Thyroid gland (tissue), 4 donors: ENCODE results near the gene MED20. TPM values are rescaled to one million over a fixed set of nuclear protein-coding genes. Genes with fewer than 3 reads are reported as not detected.

ENCODE experiments used
- DNase-seq, 2 donors: peaks; one replicate each; pipeline ENCODE4 v3.0.0-alpha.2; 2019
- H3K27ac ChIP-seq, 3 donors: fragments of 200-600 bp; sonication (generic); 1 replicate in 2 of 3; 2 replicates in 1 of 3; pipeline ENCODE4 v1.5.1; 2016 to 2019; ENCODE audit warnings: mild to moderate bottlenecking in 1 of 3, moderate library complexity in 1 of 3
- H3K27me3 ChIP-seq: fragments of 200-600 bp; sonication (generic); one replicate; pipeline ENCODE4 v1.5.1; 2019
- H3K36me3 ChIP-seq, 2 donors: fragments of 200-600 bp; sonication (generic); one replicate each; pipeline ENCODE4 v1.5.1; 2016 to 2019
- H3K4me1 ChIP-seq, 2 donors: fragments of 200-600 bp; sonication (generic); one replicate each; pipeline ENCODE4 v1.5.1; 2017 to 2019
- H3K4me3 ChIP-seq, 3 donors: fragments of 200-600 bp; sonication (generic); replicated peaks in 1 of 3; 1 replicate in 2 of 3; 2 replicates in 1 of 3; pipeline ENCODE4 v1.5.1; 2016; ENCODE audit warnings: mild to moderate bottlenecking in 1 of 3
- H3K9me3 ChIP-seq: fragments of 200-600 bp; sonication (generic); one replicate; pipeline ENCODE4 v1.5.1; 2017
- CTCF ChIP-seq, 6 experiments: fragments of 200-600 bp in 3 of 6; fragments of 450-650 bp in 3 of 6; sonication (generic) in 3 of 6; IDR thresholded peaks; one replicate each; pipeline ENCODE4 v1.5.1; 2016 to 2019; ENCODE audit warnings: antibody characterized with exemption in 6 of 6, mild to moderate bottlenecking in 2 of 6, inconsistent platforms in 1 of 6, moderate library complexity in 1 of 6
- POLR2A ChIP-seq, 2 donors: fragments of 450-650 bp; IDR thresholded peaks; one replicate each; pipeline ENCODE4 v1.6.1; 2017; ENCODE audit warnings: antibody characterized with exemption in 2 of 2, mild to moderate bottlenecking in 2 of 2, moderate library complexity in 1 of 2
- WGBS, 2 donors: methylation state at CpG; one replicate each; pipeline ENCODE4 v1.1.5; 2017; 5-methylcytosine and 5-hydroxymethylcytosine counted together
- intact Hi-C: fragments of 100-400 bp; cut with DNase I; formaldehyde crosslinking; loops from one replicate; pipeline ENCODE4 v1.15.1; 2023
- total RNA-seq, 4 donors: library from RNA; depleted of rRNA; stranded (reverse); fragments of >200 nt; gene quantifications; one replicate each; pipeline ENCODE4 v1.2.3, GENCODE V29; 2016

MED20 gene
- total RNA-seq, 4 donors from 2014 or later: 20.6 to 27.1 (median 24.3) TPM

GRCh38 chr6:41877051-41877680, 43.8 kb downstream of the MED20 start:
- no peak for DNase-seq
- H3K36me3 ChIP-seq: no peaks in the 10 kb centered on the region
- TF ChIP-seq CTCF (IDR thresholded peaks at IDR 0.05) (no peak), POLR2A (IDR thresholded peaks at IDR 0.05) (no peak)
- WGBS, 2 donors: 93 to 99% methylated on average over 2 of the region's 2 CpGs
- H3K4me1 ChIP-seq: peaks cover 8 to 16% of the 10 kb centered on the region in 2 donors
- intact Hi-C loops: no loop called here
- H3K27me3 ChIP-seq: no peaks in the 10 kb centered on the region
- peak overlapping the region in 1 of 3 donors; percentile 25 for H3K27ac ChIP-seq
- no peak overlapping the region for H3K4me3 ChIP-seq
- H3K9me3 ChIP-seq: no peaks in the 10 kb centered on the region

- intact Hi-C loops: no loop called here
- no peaks in the 10 kb centered on the region for H3K9me3 ChIP-seq
- 90 to 97% methylated on average over 1 of the region's 1 CpG for WGBS, 2 donors
- peaks cover 8 to 16% of the 10 kb centered on the region in 2 donors for H3K4me1 ChIP-seq
- H3K27ac ChIP-seq: no peak overlapping the region
- no peaks in the 10 kb centered on the region for H3K36me3 ChIP-seq
- TF ChIP-seq POLR2A (IDR thresholded peaks at IDR 0.05): no peak
- TF ChIP-seq CTCF (IDR thresholded peaks at IDR 0.05): no peak
- H3K4me3 ChIP-seq: no peak overlapping the region
- H3K27me3 ChIP-seq: no peaks in the 10 kb centered on the region
- DNase-seq: no peak
Measured at GRCh38 chr6:41874741-41875140, 46.2 kb downstream of the MED20 start.

- WGBS, 2 donors: 92 to 94% methylated on average over 13 of the region's 13 CpGs
- H3K27ac ChIP-seq: no peak overlapping the region
- intact Hi-C loops: no loop called here
- no peak overlapping the region for H3K4me3 ChIP-seq
- no peak for TF ChIP-seq CTCF (IDR thresholded peaks at IDR 0.05)
- TF ChIP-seq POLR2A (IDR thresholded peaks at IDR 0.05): no peak
- no peak for DNase-seq
- no peaks in the 10 kb centered on the region for H3K4me1 ChIP-seq
- no peaks in the 10 kb centered on the region for H3K36me3 ChIP-seq
- no peaks in the 10 kb centered on the region for H3K9me3 ChIP-seq
- no peaks in the 10 kb centered on the region for H3K27me3 ChIP-seq
Measured at GRCh38 chr6:41872147-41872546, 48.8 kb downstream of the MED20 start.

DNA sequence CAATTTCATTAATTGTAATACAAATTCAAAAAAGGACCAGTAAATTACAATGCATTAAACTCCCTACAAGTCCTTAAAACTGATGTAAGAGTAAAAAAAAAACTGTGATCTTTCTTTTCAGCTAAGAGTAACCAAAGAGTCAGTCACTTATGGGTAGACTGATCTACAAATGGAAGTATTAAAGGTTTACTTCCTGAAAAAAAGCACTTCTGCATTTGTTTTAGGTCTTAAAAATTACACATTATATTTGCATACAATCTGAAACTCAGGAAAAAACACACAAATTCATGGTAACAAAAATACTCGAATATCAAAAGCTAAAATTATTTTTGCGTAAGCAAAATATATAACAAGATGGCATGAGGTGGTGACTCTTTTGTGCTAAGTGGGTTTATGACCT, 49.2 kb downstream of the MED20 start:
- DNase-seq: no peak
- no peak overlapping the region for H3K4me3 ChIP-seq
- no peaks in the 10 kb centered on the region for H3K9me3 ChIP-seq
- WGBS, 2 donors: 95 to 97% methylated on average over 2 of the region's 2 CpGs
- no peaks in the 10 kb centered on the region for H3K27me3 ChIP-seq
- no peaks in the 10 kb centered on the region for H3K4me1 ChIP-seq
- H3K36me3 ChIP-seq: no peaks in the 10 kb centered on the region
- H3K27ac ChIP-seq: no peak overlapping the region
- intact Hi-C loops: no loop called here
- no peak for TF ChIP-seq CTCF (IDR thresholded peaks at IDR 0.05)
- no peak for TF ChIP-seq POLR2A (IDR thresholded peaks at IDR 0.05)

- Histone ChIP-seq H3K9me3 (no peaks in the 10 kb centered on the region), H3K36me3 (no peaks in the 10 kb centered on the region), H3K27ac (no peak overlapping the region), H3K4me1 (no peaks in the 10 kb centered on the region), H3K4me3 (no peak overlapping the region), H3K27me3 (no peaks in the 10 kb centered on the region)
- TF ChIP-seq CTCF (IDR thresholded peaks at IDR 0.05) (no peak), POLR2A (IDR thresholded peaks at IDR 0.05) (no peak)
- intact Hi-C loops: no loop called here
- no peak for DNase-seq
- WGBS, 2 donors: 95 to 96% methylated on average over 6 of the region's 6 CpGs
Measured at GRCh38 chr6:41859356-41859755, 61.6 kb downstream of the MED20 start.
